Measurements from ENCODE around the gene RBL1.

DNA sequence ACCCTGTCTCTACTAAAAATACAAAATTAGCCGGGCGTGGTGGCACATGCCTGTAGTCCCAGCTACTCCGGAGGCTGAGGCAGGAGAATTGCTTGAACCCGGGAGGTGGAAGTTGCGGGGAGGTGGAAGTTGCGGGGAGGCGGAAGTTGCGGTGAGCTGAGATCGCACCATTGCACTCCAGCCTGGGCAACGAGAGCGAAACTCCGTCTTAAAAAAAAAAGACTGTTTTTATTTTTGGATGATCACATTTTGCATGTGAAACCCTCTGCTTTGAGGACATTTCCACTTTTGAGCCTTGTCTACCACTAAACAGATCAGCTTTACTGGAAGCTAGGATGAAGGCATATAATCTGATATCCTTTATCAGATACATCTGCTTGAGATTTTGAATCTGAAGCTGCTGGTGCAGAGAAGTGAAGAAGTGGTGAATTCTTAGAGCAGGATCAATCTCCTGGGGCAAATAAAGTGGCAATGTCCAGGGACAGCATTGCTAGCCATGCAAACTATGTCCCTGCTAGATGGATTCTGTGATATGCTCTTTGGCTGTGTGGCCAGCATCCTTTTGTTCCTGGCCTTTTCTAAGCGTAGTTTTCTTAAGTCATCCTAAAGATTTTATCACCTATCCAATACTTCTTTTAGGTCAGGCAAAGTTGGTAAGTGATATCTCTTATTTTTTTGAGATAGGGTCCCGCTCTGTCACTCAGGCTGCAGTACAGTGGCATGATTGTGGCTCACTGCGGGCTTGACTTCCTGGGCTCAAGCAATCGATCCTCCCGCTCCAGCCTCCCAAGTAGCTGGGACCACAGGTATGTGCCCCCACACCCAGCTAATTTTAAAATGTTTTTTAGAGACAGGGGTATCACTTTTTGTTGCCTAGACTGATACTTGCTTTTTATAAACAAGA, 23.3 kb downstream of the RBL1 start:
- TF ChIP-seq GATA2 (IDR thresholded peaks at IDR 0.05; ENCODE audit: low read depth, low read length) (no peak), GATA3 (IDR thresholded peaks at IDR 0.05; ENCODE audit: low read depth, low read length) (no peak)

Measured in SH-SY5Y (cell line).